Measurements from ENCODE around the gene RNF214. TPM values are rescaled to one million over a fixed set of nuclear protein-coding genes. Genes with fewer than 3 reads are reported as not detected.

RNF214 gene
- total and polyA plus RNA-seq, 2 of the 13 experiments (the other 11 are each of a cell fraction or from before 2014, with no cell fraction given), result 10.7 to 12.6 TPM

DNA sequence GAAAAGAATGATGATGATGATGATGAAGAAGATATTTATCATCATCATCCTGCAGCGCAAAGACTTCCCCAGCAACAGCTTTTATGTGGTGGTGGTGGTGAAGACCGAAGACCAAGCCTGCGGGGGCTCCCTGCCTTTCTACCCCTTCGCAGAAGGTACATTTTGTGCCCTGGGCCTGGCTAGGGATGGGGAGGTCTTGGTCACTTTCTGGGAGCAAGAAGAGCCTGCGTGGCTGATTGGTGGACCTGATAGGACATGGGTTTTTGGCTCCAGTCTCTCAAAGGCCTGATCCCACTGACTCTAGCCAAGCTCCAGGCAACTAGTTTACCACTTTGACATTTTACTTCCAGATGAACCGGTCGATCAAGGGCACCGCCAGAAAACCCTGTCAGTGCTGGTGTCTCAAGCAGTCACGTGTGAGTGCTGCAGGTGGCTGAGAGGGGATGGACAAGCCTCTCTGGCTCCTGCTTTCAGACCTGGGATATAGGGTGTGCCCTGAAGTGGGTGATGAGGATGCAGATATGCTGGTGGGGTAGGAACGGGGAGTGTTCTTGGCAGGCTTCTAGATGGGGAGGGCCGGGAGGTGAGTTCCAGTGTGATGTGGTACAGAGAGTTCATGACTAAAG, 48.6 kb upstream of the RNF214 start (continued):
- TF ChIP-seq, protein P1, sequence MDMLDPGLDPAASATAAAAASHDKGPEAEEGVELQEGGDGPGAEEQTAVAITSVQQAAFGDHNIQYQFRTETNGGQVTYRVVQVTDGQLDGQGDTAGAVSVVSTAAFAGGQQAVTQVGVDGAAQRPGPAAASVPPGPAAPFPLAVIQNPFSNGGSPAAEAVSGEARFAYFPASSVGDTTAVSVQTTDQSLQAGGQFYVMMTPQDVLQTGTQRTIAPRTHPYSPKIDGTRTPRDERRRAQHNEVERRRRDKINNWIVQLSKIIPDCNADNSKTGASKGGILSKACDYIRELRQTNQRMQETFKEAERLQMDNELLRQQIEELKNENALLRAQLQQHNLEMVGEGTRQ (IDR thresholded peaks at IDR 0.05; ENCODE audit: low read depth, low read length), result no peak
- TF ChIP-seq, protein P1 (CRISPR knock-in tag; IDR thresholded peaks at IDR 0.05; ENCODE audit: borderline replicate concordance), result no peak
- TF ChIP-seq ZNF615 (CRISPR knock-in tag; IDR thresholded peaks at IDR 0.05; ENCODE audit: borderline replicate concordance), result no peak
- TF ChIP-seq KDM5B (CRISPR knock-in tag; IDR thresholded peaks at IDR 0.05; ENCODE audit: borderline replicate concordance), result no peak
- no peak for TF ChIP-seq ZNF138 (CRISPR knock-in tag; IDR thresholded peaks at IDR 0.05; ENCODE audit: low read depth)
- TF ChIP-seq, protein P2, sequence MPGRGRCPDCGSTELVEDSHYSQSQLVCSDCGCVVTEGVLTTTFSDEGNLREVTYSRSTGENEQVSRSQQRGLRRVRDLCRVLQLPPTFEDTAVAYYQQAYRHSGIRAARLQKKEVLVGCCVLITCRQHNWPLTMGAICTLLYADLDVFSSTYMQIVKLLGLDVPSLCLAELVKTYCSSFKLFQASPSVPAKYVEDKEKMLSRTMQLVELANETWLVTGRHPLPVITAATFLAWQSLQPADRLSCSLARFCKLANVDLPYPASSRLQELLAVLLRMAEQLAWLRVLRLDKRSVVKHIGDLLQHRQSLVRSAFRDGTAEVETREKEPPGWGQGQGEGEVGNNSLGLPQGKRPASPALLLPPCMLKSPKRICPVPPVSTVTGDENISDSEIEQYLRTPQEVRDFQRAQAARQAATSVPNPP (CRISPR knock-in tag; IDR thresholded peaks at IDR 0.05), result no peak
- TF ChIP-seq ZBTB21 (CRISPR knock-in tag; IDR thresholded peaks at IDR 0.05), result no peak

DNA sequence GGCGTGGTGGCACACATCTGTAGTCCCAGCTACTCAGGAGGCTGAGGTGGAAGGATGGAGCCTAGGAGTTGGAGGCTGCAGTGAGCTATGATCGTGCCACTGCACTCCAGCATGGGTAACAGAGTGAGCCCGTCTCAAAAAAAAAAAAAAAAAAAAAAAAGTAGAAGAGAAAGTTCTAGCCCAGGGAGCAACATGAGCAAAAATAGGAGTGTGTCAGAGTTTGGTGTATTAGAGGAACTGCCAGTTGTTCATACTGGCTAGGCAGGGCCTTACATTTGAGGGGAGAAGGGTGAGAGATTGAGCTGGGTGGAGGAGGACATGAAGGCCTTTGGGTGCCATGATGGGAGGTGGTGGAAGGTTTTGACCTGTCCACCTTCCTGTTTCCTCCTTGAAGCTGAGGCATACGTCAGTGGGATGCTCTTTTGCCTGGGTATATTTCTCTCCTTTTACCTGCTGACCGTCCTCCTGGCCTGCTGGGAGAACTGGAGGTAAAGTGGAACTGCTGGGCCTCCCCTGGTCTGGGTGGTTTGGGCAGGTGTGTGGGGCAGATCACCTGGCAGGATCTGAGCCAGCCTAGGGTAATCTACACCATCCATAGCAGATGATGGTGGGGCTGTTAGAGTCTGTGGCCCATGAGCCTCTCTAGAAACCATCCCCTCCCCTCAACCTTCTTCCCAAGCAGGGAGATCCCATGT, 46.6 kb upstream of the RNF214 start:
- H2AFZ ChIP-seq (ENCODE audit: low read length), result no peak overlapping the region
- H3K27ac ChIP-seq (ENCODE audit: extremely low read length, insufficient read depth, low read length), result no peak overlapping the region
- peaks cover 8 to 24% of the 10 kb centered on the region in 2 experiments; a peak in 4 of 5 replicates for H3K36me3 ChIP-seq (replicated peaks in 1 of 2; ENCODE audit: control insufficient read depth in 1 of 2, insufficient read depth in 2 of 2, low read length in 2 of 2)
- CTCF ChIA-PET (ENCODE audit: low intra/inter-chr PET ratio, low total read pairs), result no interaction called here
- ATAC-seq (no peak), DNase-seq (ENCODE audit: low spot score) (no peak), FAIRE-seq (no peak)
- H3K27me3 ChIP-seq (ENCODE audit: control insufficient read depth in 1 of 2, insufficient read depth in 2 of 2, low read length in 2 of 2), result no peaks in the 10 kb centered on the region
- in situ Hi-C loops (cut with HindIII; ENCODE audit: extremely low pct_ligation_motif_present, low pct_unique_long_range_greater_than_20kb) (no loop called here), intact Hi-C loops (cut with micrococcal nuclease; ENCODE audit: unreplicated experiment) (no loop called here)
- no peak overlapping the region for H3K9ac ChIP-seq (ENCODE audit: insufficient read depth, low read depth, low read length)
- no peak overlapping the region for H3K4me2 ChIP-seq (ENCODE audit: low read depth, low read length)
- 95% methylated on average over 4 of the region's 5 CpGs for WGBS (ENCODE audit: low lambda C conversion rate)
- peaks cover 24% of the 10 kb centered on the region for H3K4me1 ChIP-seq (ENCODE audit: insufficient read depth, low read length)
- POLR2A ChIA-PET, result no interaction called here
- no peaks in the 10 kb centered on the region; the same call in 1 of the 2 replicates for H4K20me1 ChIP-seq (ENCODE audit: insufficient read depth, low read length)
- no peaks in the 10 kb centered on the region for H3K9me3 ChIP-seq (ENCODE audit: low read length)
- no TSS peak for BruUV-seq (replicated peaks)
- H3K4me3 ChIP-seq (replicated peaks in 1 of 3; ENCODE audit: insufficient read depth in 1 of 3, low read depth in 2 of 3, low read length in 3 of 3), result no peak overlapping the region
- no peaks in the 10 kb centered on the region for H3K79me2 ChIP-seq (ENCODE audit: insufficient read depth, low read length)
- no peak for TF ChIP-seq ZNF572 (CRISPR knock-in tag; IDR thresholded peaks at IDR 0.05)
- TF ChIP-seq CBX2 (IDR thresholded peaks at IDR 0.05; ENCODE audit: low read depth, low read length), result no peak
- no peak for TF ChIP-seq CBX2 (CRISPR knock-in tag; IDR thresholded peaks at IDR 0.05; ENCODE audit: low read depth)
- TF ChIP-seq, protein P3, sequence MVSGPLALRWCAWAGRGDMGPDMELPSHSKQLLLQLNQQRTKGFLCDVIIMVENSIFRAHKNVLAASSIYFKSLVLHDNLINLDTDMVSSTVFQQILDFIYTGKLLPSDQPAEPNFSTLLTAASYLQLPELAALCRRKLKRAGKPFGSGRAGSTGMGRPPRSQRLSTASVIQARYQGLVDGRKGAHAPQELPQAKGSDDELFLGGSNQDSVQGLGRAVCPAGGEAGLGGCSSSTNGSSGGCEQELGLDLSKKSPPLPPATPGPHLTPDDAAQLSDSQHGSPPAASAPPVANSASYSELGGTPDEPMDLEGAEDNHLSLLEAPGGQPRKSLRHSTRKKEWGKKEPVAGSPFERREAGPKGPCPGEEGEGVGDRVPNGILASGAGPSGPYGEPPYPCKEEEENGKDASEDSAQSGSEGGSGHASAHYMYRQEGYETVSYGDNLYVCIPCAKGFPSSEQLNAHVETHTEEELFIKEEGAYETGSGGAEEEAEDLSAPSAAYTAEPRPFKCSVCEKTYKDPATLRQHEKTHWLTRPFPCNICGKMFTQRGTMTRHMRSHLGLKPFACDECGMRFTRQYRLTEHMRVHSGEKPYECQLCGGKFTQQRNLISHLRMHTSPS (CRISPR knock-in tag; IDR thresholded peaks at IDR 0.05; ENCODE audit: low read depth), result no peak
- TF ChIP-seq KDM2A (CRISPR knock-in tag; IDR thresholded peaks at IDR 0.05; ENCODE audit: borderline replicate concordance, low read depth), result no peak
- TF ChIP-seq RFXANK (CRISPR knock-in tag; IDR thresholded peaks at IDR 0.05), result no peak
- TF ChIP-seq SNAI1 (CRISPR knock-in tag; IDR thresholded peaks at IDR 0.05; ENCODE audit: borderline replicate concordance), result no peak
- TF ChIP-seq, protein P4, sequence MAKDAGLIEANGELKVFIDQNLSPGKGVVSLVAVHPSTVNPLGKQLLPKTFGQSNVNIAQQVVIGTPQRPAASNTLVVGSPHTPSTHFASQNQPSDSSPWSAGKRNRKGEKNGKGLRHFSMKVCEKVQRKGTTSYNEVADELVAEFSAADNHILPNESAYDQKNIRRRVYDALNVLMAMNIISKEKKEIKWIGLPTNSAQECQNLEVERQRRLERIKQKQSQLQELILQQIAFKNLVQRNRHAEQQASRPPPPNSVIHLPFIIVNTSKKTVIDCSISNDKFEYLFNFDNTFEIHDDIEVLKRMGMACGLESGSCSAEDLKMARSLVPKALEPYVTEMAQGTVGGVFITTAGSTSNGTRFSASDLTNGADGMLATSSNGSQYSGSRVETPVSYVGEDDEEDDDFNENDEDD (CRISPR knock-in tag; IDR thresholded peaks at IDR 0.05; ENCODE audit: borderline replicate concordance), result no peak
- no peak for TF ChIP-seq GABPA (IDR thresholded peaks at IDR 0.05; ENCODE audit: low read depth, low read length)
- no peak for TF ChIP-seq GABPA (CRISPR knock-in tag; IDR thresholded peaks at IDR 0.05; ENCODE audit: low read depth)
- no peak for TF ChIP-seq ZSCAN9 (CRISPR knock-in tag; IDR thresholded peaks at IDR 0.05; ENCODE audit: borderline replicate concordance)

Measured in HepG2 (cell line).